DOHH2 (cell line): ENCODE measurements around the gene URB2.

Experiments used
- CTCF ChIP-seq: fragments of 200-600 bp; sonication (generic); IDR thresholded peaks from one replicate; pipeline ENCODE4 v1.5.1; 2014; ENCODE audit warnings: antibody characterized with exemption, mild to moderate bottlenecking, low read depth, low read length; ENCODE audit not compliant: poor library complexity, severe bottlenecking
- EZH2phosphoT487 ChIP-seq: fragments of 200-600 bp; sonication (generic); IDR thresholded peaks from 2 replicates; pipeline ENCODE4 v1.6.1; 2017; ENCODE audit warnings: borderline replicate concordance, mild to moderate bottlenecking, antibody characterized with exemption, low read length, moderate library complexity, mixed read lengths

- TF ChIP-seq EZH2phosphoT487, result no peak
- TF ChIP-seq CTCF, result no peak
Measured at GRCh38 chr1:229614701-229615100, 11.3 kb upstream of the URB2 start.
